Measurements from ENCODE around the gene AFAP1L1. TPM values are rescaled to one million over a fixed set of nuclear protein-coding genes. Genes with fewer than 3 reads are reported as not detected.

AFAP1L1 gene
- total and polyA plus RNA-seq, 10 of the 15 experiments (the other 5 are each of a cell fraction or from before 2014, with no cell fraction given), result 0.11 TPM; not detected in 9

GRCh38 chr5:149319174-149319573 is 47.5 kb downstream of the AFAP1L1 start (continued):
- TF ChIP-seq CTCF (IDR thresholded peaks at IDR 0.05 in 2 of 3, conservative IDR thresholded peaks at IDR 0.05 in 1 of 3; ENCODE audit: control insufficient read depth in 2 of 3, extremely low read depth in 1 of 3, insufficient read depth in 1 of 3, low read depth in 3 of 3, low read length in 3 of 3), result no peak
- no peak for TF ChIP-seq TAF1 (IDR thresholded peaks at IDR 0.05; ENCODE audit: borderline replicate concordance, low read depth, low read length)
- TF ChIP-seq SIX5 (IDR thresholded peaks at IDR 0.05; ENCODE audit: low read depth, low read length, severe bottlenecking), result no peak

- no TSS peak for BruUV-seq (replicated peaks)
- no peak for ATAC-seq
- FAIRE-seq, result no peak
- Histone ChIP-seq H3K9me3 (replicated peaks; ENCODE audit: control insufficient read depth, insufficient read depth, low read length) (no peaks in the 10 kb centered on the region; the same call in 2 of the 3 replicates), H3K4me2 (ENCODE audit: control insufficient read depth, insufficient read depth) (no peak overlapping the region), H3K27me3 (replicated peaks in 1 of 2; ENCODE audit: control insufficient read depth in 2 of 2, insufficient read depth in 2 of 2, low read length in 1 of 2) (no peaks in the 10 kb centered on the region; a peak in 1 of 4 replicates), H3K4me1 (ENCODE audit: control insufficient read depth, insufficient read depth, low read length) (no peaks in the 10 kb centered on the region), H3K27ac (ENCODE audit: control insufficient read depth, insufficient read depth) (no peak overlapping the region), H4K20me1 (ENCODE audit: control insufficient read depth, insufficient read depth) (no peaks in the 10 kb centered on the region), H3K4me3 (no peak overlapping the region), H2AFZ (ENCODE audit: control insufficient read depth, low read depth, low read length) (no peak overlapping the region), H3K9ac (ENCODE audit: control insufficient read depth, insufficient read depth, low read length) (no peak overlapping the region), H3K79me2 (ENCODE audit: control insufficient read depth, insufficient read depth, low read length) (no peaks in the 10 kb centered on the region), H3K36me3 (ENCODE audit: control insufficient read depth in 2 of 2, insufficient read depth in 2 of 2, low read length in 1 of 2) (no peaks in the 10 kb centered on the region)
- intact Hi-C loops (cut with micrococcal nuclease; ENCODE audit: unreplicated experiment), result no loop called here
- no peak for DNase-seq (ENCODE audit: low read depth, low spot score)
- 39% methylated on average over 4 of the region's 4 CpGs for WGBS (ENCODE audit: insufficient coverage, insufficient replicate concordance, low lambda C conversion rate, missing lambda C conversion rate)
- POLR2A ChIA-PET, result no interaction called here
- RAD21 ChIA-PET (ENCODE audit: unreplicated experiment), result interaction anchor here (0.7 to 2.3 kb wide), 4 partner anchors 39 to 589 kb away, joined by 3 to 6 read pairs (median 4); no protein-coding TSS in a partner anchor
- SMC1A ChIA-PET (ENCODE audit: uncharacterized antibody, unreplicated experiment), result interaction anchor here (0.7 to 2.4 kb wide), 3 partner anchors 20 to 51 kb away, joined by 3 to 10 read pairs (median 6); no protein-coding TSS in a partner anchor
- CTCF ChIA-PET, result interaction anchor here (1.0 to 8.0 kb wide), 8 partner anchors 25 to 242 kb away, joined by 3 to 118 read pairs (median 8); partner anchors contain the start of gene PCYOX1L
- in situ Hi-C loops (cut with MboI), result no loop called here
- TF ChIP-seq PBX3 (IDR thresholded peaks at IDR 0.05; ENCODE audit: insufficient replicate concordance, low read depth, low read length) (no peak), MEF2B (IDR thresholded peaks at IDR 0.05; ENCODE audit: partially characterized antibody, poor library complexity, severe bottlenecking) (no peak), SIX5 (IDR thresholded peaks at IDR 0.05; ENCODE audit: low read depth, low read length, severe bottlenecking) (no peak), TCF7 (IDR thresholded peaks at IDR 0.05; ENCODE audit: borderline replicate concordance) (no peak), POLR2A (IDR thresholded peaks at IDR 0.05; ENCODE audit: low read depth, low read length) (no peak), DPF2 (IDR thresholded peaks at IDR 0.05) (no peak), ZBED1 (IDR thresholded peaks at IDR 0.05; ENCODE audit: borderline replicate concordance) (no peak), SKIL (IDR thresholded peaks at IDR 0.05; ENCODE audit: low read depth, poor library complexity, severe bottlenecking) (no peak), NR2C1 (IDR thresholded peaks at IDR 0.05) (no peak), MYC (IDR thresholded peaks at IDR 0.05; ENCODE audit: insufficient read depth, insufficient read length, insufficient replicate concordance, low read length, severe bottlenecking) (no peak), NFIC (IDR thresholded peaks at IDR 0.05; ENCODE audit: low read depth, low read length) (no peak)
- TF ChIP-seq, protein P1, sequence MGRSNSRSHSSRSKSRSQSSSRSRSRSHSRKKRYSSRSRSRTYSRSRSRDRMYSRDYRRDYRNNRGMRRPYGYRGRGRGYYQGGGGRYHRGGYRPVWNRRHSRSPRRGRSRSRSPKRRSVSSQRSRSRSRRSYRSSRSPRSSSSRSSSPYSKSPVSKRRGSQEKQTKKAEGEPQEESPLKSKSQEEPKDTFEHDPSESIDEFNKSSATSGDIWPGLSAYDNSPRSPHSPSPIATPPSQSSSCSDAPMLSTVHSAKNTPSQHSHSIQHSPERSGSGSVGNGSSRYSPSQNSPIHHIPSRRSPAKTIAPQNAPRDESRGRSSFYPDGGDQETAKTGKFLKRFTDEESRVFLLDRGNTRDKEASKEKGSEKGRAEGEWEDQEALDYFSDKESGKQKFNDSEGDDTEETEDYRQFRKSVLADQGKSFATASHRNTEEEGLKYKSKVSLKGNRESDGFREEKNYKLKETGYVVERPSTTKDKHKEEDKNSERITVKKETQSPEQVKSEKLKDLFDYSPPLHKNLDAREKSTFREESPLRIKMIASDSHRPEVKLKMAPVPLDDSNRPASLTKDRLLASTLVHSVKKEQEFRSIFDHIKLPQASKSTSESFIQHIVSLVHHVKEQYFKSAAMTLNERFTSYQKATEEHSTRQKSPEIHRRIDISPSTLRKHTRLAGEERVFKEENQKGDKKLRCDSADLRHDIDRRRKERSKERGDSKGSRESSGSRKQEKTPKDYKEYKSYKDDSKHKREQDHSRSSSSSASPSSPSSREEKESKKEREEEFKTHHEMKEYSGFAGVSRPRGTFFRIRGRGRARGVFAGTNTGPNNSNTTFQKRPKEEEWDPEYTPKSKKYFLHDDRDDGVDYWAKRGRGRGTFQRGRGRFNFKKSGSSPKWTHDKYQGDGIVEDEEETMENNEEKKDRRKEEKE (IDR thresholded peaks at IDR 0.05), result no peak
Observed at GRCh38 chr5:149320791-149321330, 49.2 kb downstream of the AFAP1L1 start.

All from GM12878 (cell line).